HepG2 (cell line): ENCODE data around the gene POLDIP3. TPM values are rescaled to one million over a fixed set of nuclear protein-coding genes. Genes with fewer than 3 reads are reported as not detected.
"Not testable (repeated sequence)": the region's sequence is repeated elsewhere in the genome, so short reads cannot be mapped to it uniquely, and the experiment has no call there.

ENCODE experiments used
- ATAC-seq: fragments of 200-7000 bp; cut with Tn5 transposase; 3 replicates; pipeline ENCODE4 v1.9.1; 2020; ENCODE audit warnings: mild to moderate bottlenecking, moderate library complexity
- BruUV-seq: library from RNA; stranded (reverse); fragments of 400-500 nt; replicated peaks from 2 replicates; lab custom pipeline; 2021; lab: Mats Ljungman, UMichigan
- CTCF ChIA-PET: fragments of 300-600 bp; formaldehyde crosslinking; extraction: SDS; loops from one replicate; lab custom pipeline; 2021; ENCODE audit warnings: low total read pairs, inconsistent platforms, low intra/inter-chr PET ratio; lab: Yijun Ruan, JAX
- POLR2A ChIA-PET: fragments of 350-600 bp; sonication (Branson Sonifier 250); formaldehyde crosslinking; loops from one replicate; lab custom pipeline; 2020; ENCODE audit warnings: antibody characterized with exemption, inconsistent platforms; lab: Yijun Ruan, JAX
- DNase-seq: peaks from one replicate; pipeline ENCODE4 v3.0.0-alpha.2; 2015; ENCODE audit warnings: low spot score
- FAIRE-seq: peaks from 3 replicates; lab custom pipeline; 2011; peaks lifted over from hg19 to GRCh38; lab: Jason Lieb, UNC
- H2AFZ ChIP-seq: one replicate; pipeline ENCODE4 v1.6.1; 2011; ENCODE audit warnings: low read length, inconsistent platforms
- H3K27ac ChIP-seq: fragments of 300-600 bp; 3 replicates; pipeline ENCODE4 v1.8.0; 2011; ENCODE audit warnings: mixed run types, mild to moderate bottlenecking, mixed read lengths, low read length, inconsistent platforms; ENCODE audit not compliant: insufficient read depth; ENCODE audit errors: extremely low read length
- H3K27me3 ChIP-seq, 2 experiments: fragments of 200-600 bp in 1 of 2; 2 replicates in 1 of 2; 3 replicates in 1 of 2; pipeline versions ENCODE4 v1.6.0 to v1.8.0; 2011; ENCODE audit warnings: low read length in 2 of 2, mild to moderate bottlenecking in 2 of 2, moderate library complexity in 2 of 2, inconsistent platforms in 1 of 2; ENCODE audit not compliant: insufficient read depth in 2 of 2, control insufficient read depth in 1 of 2
- H3K36me3 ChIP-seq, 2 experiments: fragments of 200-600 bp in 1 of 2; replicated peaks in 1 of 2; 2 replicates in 1 of 2; 3 replicates in 1 of 2; pipeline versions ENCODE4 v1.5.1 to v1.8.0; 2011; ENCODE audit warnings: low read length in 2 of 2, inconsistent platforms in 1 of 2; ENCODE audit not compliant: insufficient read depth in 2 of 2, control insufficient read depth in 1 of 2
- H3K4me1 ChIP-seq: 2 replicates; pipeline ENCODE4 v1.5.1; 2012; ENCODE audit warnings: low read length, inconsistent platforms; ENCODE audit not compliant: insufficient read depth
- H3K4me2 ChIP-seq: 2 replicates; pipeline ENCODE4 v1.6.0; 2011; ENCODE audit warnings: low read depth, low read length, inconsistent platforms
- H3K4me3 ChIP-seq, 3 experiments: fragments of 200-600 bp in 1 of 3; sonication (generic), shearing (Covaris generic) in 1 of 3; replicated peaks in 1 of 3; 2 replicates each; pipeline ENCODE4 v1.5.1; 2011 to 2016; ENCODE audit warnings: low read length in 3 of 3, inconsistent platforms in 2 of 3, low read depth in 2 of 3, mild to moderate bottlenecking in 2 of 3, control low read depth in 1 of 3, mixed read lengths in 1 of 3; ENCODE audit not compliant: insufficient read depth in 1 of 3
- H3K79me2 ChIP-seq: one replicate; pipeline ENCODE4 v1.6.1; 2011; ENCODE audit warnings: low read length, inconsistent platforms; ENCODE audit not compliant: insufficient read depth
- H3K9ac ChIP-seq: 2 replicates; pipeline ENCODE4 v1.6.0; 2011; ENCODE audit warnings: mild to moderate bottlenecking, low read depth, low read length, inconsistent platforms; ENCODE audit not compliant: insufficient read depth
- H3K9me3 ChIP-seq: 2 replicates; pipeline ENCODE4 v1.5.1; 2012; ENCODE audit warnings: mild to moderate bottlenecking, low read length
- H4K20me1 ChIP-seq: 2 replicates; pipeline ENCODE4 v1.6.0; 2011; ENCODE audit warnings: inconsistent platforms, mild to moderate bottlenecking, low read length, moderate library complexity; ENCODE audit not compliant: insufficient read depth
- JUNB ChIP-seq: sonication (generic); formaldehyde crosslinking; IDR thresholded peaks from 2 replicates; pipeline ENCODE4 v1.8.0; 2022; ENCODE audit warnings: missing genetic modification reagents, mild to moderate bottlenecking, borderline replicate concordance
- ZBED4 ChIP-seq: sonication (generic); formaldehyde crosslinking; IDR thresholded peaks from 2 replicates; pipeline ENCODE4 v1.4.0; 2020; ENCODE audit warnings: missing genetic modification reagents, borderline replicate concordance
- ZFP36 ChIP-seq: fragments of 150-350 bp; IDR thresholded peaks from 2 replicates; pipeline ENCODE4 v1.6.1; 2018; ENCODE audit warnings: borderline replicate concordance, low read length, low read depth; ENCODE audit not compliant: partially characterized antibody
- ZFP62 ChIP-seq: sonication (generic); formaldehyde crosslinking; IDR thresholded peaks from 2 replicates; pipeline ENCODE4 v1.4.0; 2020; ENCODE audit warnings: missing genetic modification reagents
- ZNF441 ChIP-seq: sonication (generic); formaldehyde crosslinking; IDR thresholded peaks from 2 replicates; pipeline ENCODE4 v1.7.0; 2021; ENCODE audit warnings: missing genetic modification reagents, borderline replicate concordance
- ZNF83 ChIP-seq: sonication (generic); formaldehyde crosslinking; IDR thresholded peaks from 2 replicates; pipeline ENCODE4 v1.4.0; 2020; ENCODE audit warnings: missing genetic modification reagents, mild to moderate bottlenecking, borderline replicate concordance
- WGBS: methylation state at CpG from one replicate; pipeline ENCODE4 v1.1.6; 2017; ENCODE audit warnings: low lambda C conversion rate; 5-methylcytosine and 5-hydroxymethylcytosine counted together
- in situ Hi-C: cut with HindIII; loops from 2 replicates; pipeline ENCODE4 v1.10.0; 2017; ENCODE audit warnings: low pct_unique_long_range_greater_than_20kb; ENCODE audit not compliant: extremely low pct_ligation_motif_present
- intact Hi-C: fragments of 100-400 bp; cut with micrococcal nuclease; formaldehyde crosslinking; loops from one replicate; pipeline ENCODE4 v1.10.0; 2022; ENCODE audit not compliant: unreplicated experiment
- polyA plus RNA-seq, 8 experiments: library from polyadenylated mRNA; depleted of rRNA in 3 of 8; stranded (reverse) in 7 of 8; unstranded in 1 of 8; fragments of >200 nt; fragmentation: Illumina TruSeq in 4 of 8; extraction: Trizol in 4 of 8; gene quantifications; 2 replicates each; pipeline versions ENCODE4 v1.2.1 to v1.2.3, GENCODE V29; 2011 to 2016; ENCODE audit warnings: low read depth in 4 of 8, missing spikeins in 1 of 8, mixed read lengths in 1 of 8; ENCODE audit not compliant: insufficient read depth in 1 of 8
- total RNA-seq, 5 experiments: library from RNA; depleted of rRNA; stranded (reverse); fragments of >200 nt; fragmentation: Illumina TruSeq; extraction: Trizol; gene quantifications; 2 replicates each; pipeline ENCODE4 v1.2.3, GENCODE V29; 2016; ENCODE audit warnings: low read depth in 1 of 5

The POLDIP3 gene
- total and polyA plus RNA-seq, 2 of the 13 experiments (the other 11 are each of a cell fraction or from before 2014, with no cell fraction given), result 45.8 to 47.4 TPM

DNA sequence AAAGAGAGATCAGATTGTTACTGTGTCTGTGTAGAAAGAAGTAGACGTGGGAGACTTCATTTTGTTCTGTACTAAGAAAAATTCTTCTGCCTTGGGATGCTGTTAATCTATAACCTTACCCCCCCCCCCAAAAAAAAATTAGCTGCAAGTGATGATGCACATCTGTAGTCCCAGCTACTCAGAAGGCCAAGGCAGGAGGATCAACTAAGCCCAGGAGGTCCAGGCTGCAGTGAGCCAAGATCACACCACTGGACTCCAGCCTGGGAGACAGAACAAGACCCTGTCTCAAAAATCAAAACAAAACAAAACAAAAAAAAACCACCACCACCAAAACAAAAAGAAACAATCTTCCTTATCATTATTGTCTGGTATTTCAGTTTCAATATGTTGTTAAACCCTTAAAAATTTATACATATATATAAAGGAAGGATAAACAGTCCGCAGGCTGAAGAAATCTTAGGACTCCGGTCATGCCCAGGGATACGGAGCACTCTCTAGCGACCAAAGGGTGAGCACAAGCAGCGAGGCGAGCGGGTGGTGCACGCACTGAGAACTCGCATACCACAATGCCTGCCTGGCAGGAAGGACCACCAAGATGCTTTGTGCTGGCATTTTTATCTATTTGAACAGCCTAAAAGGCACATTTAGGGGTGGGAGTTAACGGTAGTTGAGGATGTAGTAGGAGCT lies 6.4 kb downstream of the POLDIP3 start:
- ATAC-seq (no peak), FAIRE-seq (no peak), DNase-seq (no peak)
- in situ Hi-C loops (no loop called here), intact Hi-C loops (no loop called here)
- BruUV-seq, result no TSS peak
- H3K36me3 ChIP-seq, result peaks cover 10 to 23% of the 10 kb centered on the region in 2 experiments; a peak in 4 of 5 replicates
- no peak overlapping the region for H3K4me2 ChIP-seq
- H3K27me3 ChIP-seq, result no peaks in the 10 kb centered on the region
- H3K79me2 ChIP-seq, result peaks cover 90% of the 10 kb centered on the region
- POLR2A ChIA-PET, result interaction anchor here (0.6 kb wide), 1 partner anchor 406 kb away, joined by 3 read pairs; no protein-coding TSS in a partner anchor
- H3K9ac ChIP-seq, result no peak overlapping the region
- no peaks in the 10 kb centered on the region for H3K9me3 ChIP-seq
- CTCF ChIA-PET, result no interaction called here
- H3K4me1 ChIP-seq, result peaks cover 90% of the 10 kb centered on the region
- no peak for TF ChIP-seq ZFP36
- TF ChIP-seq ZNF83, result no peak
- no peak for TF ChIP-seq JUNB
- no peak for TF ChIP-seq ZFP62 (CRISPR knock-in tag)
- TF ChIP-seq ZNF441, result no peak
- TF ChIP-seq ZBED4 (CRISPR knock-in tag), result no peak
- TF ChIP-seq, all 625 proteins: peak for 0
- Histone ChIP-seq H3K4me3 (no peak overlapping the region), H3K27ac (no peak overlapping the region), H2AFZ (no peak overlapping the region), H4K20me1 (peaks cover 29% of the 10 kb centered on the region)
- 96% methylated on average over 11 of the region's 11 CpGs for WGBS

DNA sequence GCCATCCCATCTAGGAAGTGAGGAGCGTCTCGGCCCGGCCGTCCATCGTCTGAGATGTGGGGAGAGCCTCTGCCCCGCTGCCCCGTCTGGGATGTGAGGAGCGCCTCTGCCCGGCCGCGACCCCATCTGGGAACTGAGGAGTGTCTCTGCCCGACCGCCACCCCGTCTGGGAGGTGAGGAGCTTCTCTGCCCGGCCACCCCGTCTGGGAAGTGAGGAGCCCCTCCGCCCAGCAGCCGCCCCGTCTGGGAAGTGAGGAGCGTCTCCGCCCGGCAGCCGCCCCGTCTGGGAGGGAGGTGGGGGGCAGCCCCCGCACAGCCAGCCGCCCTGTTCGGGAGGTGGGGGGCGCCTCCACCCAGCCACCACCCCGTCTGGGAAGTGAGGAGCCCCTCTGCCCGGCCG lies 7.0 kb downstream of the POLDIP3 start:
- H3K4me2 ChIP-seq, H3K9me3 ChIP-seq, ATAC-seq, H3K9ac ChIP-seq, H2AFZ ChIP-seq, FAIRE-seq, BruUV-seq, in situ Hi-C loops, intact Hi-C loops, H3K4me3 ChIP-seq, H3K27ac ChIP-seq, CTCF ChIA-PET, H3K27me3 ChIP-seq, DNase-seq: not testable (repeated sequence)
- POLR2A ChIA-PET, result interaction anchor here (0.6 kb wide), 1 partner anchor 407 kb away, joined by 3 read pairs; no protein-coding TSS in a partner anchor
- Histone ChIP-seq H3K4me1 (peaks cover 90% of the 10 kb centered on the region), H3K79me2 (peaks cover 88% of the 10 kb centered on the region), H3K36me3 (peaks cover 11 to 30% of the 10 kb centered on the region in 2 experiments; a peak in 4 of 5 replicates), H4K20me1 (peaks cover 25% of the 10 kb centered on the region; the same call in 1 of the 2 replicates)
- WGBS, result 92% methylated on average over 15 of the region's 31 CpGs
